ENCODE measurements around the gene PRG2.

PRG2 gene, protein sequence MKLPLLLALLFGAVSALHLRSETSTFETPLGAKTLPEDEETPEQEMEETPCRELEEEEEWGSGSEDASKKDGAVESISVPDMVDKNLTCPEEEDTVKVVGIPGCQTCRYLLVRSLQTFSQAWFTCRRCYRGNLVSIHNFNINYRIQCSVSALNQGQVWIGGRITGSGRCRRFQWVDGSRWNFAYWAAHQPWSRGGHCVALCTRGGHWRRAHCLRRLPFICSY

DNA sequence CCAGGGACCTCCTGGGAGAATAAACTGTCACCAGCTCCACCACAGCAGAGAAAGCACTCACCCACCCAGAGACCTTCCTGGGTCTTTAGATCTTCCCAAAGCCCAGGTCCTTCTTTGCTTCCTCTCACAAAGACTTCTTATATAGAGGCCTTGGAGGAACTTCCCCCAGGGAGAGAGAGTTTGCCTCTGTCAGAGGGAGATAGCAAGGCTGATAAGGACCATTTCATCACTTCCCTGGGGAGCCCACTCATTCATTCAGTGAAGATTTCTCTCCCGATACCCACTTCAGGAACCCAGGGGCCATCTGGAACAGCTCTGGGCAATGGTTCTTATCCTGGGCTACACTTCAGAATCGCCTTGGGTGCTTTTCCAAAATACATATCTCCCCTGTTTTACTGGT lies at the start of gene PRG2:
Gene PRG2, minus strand, starts transcription at position 116 of the 400 bp plus-strand sequence. CDS start 706 bp downstream, outside the sequence.
- no peak for DNase-seq

DNA sequence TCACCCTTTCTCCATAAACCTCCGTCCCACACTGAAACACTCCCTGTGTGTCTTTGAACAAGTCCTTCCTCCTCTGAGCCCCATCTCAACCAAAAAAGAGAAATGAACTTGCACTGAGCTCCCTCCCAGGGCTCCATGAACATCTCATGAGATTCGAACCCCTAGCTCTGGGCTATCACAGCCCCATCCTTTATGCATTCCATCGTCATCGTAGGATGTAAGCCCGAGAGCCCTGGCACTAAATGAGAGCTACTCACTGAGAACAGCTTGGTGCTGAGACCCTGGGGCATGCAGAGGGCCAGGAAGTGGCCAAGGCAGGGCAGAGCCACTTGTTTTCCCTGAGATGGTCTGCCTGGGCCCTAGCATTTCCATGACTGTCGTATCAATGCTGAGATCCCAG lies 49.3 kb upstream of the PRG2 start:
- no peak for DNase-seq

DNA sequence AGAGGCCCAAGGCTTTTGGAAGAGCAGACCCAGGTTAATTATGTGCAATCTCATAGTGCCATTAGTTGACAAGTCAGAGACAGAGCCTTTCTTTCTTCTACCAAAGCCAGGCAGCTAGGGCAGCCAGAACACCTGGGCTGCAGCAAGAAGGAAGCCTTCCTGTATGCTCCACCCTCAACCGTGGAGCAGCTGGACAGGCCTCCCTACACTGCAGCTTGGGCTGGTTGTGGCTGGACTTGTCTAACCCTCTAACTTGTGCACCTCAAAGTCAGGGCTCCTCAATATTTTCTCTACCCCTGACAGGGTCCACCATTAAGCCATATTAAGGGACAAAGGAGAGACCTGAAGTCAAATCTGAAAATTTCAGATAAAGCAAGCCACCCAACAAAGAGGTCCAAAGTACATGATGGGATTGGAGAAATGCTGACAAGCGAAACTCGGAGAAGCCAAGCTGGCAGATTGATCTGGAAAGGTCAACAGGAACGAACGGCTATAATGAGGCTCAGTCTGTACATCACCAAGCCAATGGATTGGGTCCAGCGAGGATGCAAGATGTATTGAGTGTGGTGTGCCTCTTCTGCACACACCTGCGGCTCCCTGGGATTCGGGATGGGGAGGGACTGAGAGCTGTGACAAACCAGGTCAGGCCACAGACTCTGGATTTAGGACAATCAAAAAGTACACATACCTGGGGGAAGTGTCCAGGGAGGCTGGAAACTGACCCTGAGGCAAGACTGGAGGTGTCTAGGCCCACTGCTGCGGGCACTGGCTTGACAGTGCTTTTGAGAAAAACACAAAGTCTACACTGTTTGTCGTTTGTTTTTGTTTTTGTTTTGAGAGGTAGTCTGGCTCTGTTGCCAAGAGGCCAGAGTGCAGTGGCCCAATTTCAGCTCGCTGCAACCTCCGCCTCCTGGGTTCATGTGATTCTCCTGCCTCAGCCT lies 48.2 kb upstream of the PRG2 start:
- peak; percentile 23 for DNase-seq

DNA sequence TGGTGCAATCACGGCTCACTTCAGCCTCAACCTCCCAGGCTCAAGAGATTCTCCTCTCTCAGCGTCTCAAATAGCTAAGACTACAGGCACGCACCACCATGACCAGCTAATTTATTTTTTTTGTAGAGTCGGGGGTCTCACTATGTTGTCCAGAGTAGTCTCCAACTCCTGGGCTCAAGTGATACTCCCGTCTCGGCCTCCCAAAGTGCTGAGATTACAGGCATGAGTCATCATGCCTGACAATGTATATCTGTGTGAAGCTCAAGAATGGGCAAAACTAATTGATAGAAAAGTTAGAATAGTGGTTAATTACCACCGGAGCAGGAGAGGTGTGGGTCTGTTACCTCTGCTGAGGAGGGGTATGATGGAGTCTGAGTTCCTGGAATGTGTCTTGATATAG lies 45.6 kb upstream of the PRG2 start:
- DNase-seq = no peak

GRCh38 chr11:57434640-57435546 lies 44.4 kb upstream of the PRG2 start:
- DNase-seq = peak; percentile 56

DNA sequence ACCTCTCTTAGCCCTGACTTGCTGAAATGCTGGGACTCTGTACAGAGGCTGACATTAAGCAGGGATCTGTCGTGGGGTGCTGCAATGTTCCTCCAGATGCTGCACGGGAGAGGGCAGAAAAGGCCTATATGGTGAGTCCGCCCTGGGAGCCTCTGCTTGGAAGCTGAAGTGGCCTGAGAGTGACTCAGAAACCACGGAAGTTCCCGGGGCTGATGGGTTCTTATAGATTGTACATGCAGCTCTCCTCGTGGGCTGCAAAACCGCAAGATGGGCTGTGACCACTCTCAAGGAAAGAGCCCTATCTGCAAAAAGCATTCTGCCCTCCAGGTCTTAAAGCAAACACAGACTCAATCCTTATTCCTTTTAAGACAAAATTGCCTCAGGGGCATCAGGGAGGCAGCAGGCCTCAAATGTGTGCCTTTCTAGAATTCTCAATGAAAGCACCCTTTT lies 42.3 kb upstream of the PRG2 start:
- no peak for DNase-seq

DNA sequence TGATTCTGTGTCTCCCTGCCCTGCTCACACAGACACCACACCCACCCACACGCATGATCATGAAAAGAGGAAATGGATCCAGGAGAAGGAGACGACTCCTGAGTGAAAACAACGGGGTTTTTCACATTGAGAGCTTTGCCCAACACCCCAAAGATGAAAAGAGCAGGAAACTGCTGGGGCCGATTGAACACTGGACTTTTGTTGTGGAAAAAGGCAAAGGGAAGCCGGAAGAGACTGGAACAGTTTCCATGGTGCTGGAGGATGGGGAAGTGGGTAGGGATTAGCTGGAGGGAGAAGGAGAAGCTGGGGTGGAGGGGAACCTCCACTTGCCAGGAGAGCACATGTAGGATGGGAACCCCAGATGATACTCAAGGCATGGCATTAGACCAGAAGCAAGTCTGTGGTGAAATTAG lies 41.7 kb upstream of the PRG2 start:
- no peak for DNase-seq

DNA sequence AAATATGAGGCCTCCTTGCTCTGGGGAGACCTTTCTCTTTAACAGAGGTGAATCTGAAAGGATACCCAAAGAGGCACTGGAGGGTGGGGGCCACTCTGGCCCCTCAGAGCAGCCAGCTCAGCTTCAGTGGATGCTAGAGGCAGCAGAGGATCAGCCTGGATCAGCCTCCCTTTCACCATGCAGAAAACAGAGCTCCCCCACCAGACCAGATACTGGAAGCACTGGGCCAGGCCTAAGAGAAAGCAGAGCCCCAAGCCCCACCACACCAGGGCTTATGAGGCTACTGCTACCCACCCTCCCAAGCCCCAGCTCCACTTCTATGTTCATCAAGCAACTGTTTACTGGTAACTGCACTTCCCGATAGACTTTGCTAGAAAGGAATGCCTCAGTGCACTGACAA lies 40.5 kb upstream of the PRG2 start:
- DNase-seq = no peak

DNA sequence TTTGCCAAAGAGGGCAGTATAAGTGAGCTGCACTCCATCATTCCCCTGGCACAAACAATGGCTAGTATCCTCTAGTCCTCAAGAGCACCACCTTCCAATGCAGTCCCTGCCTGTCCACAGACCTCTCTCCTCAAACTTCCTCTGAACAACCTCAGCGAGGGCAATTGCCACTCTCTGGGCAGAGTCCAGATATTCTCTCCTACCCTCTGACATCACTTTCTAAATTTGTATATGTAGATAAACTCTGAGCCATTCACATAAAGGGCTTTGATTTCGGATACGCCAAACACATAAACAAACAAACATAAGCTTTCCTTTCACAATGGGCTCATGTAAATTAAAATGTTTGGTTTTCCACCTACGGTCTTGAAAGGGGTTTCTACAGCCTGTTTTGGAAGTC lies 39.5 kb upstream of the PRG2 start:
- peak; percentile 25 for DNase-seq

- no peak for DNase-seq
Measured at GRCh38 chr11:57428643-57429042, 38.2 kb upstream of the PRG2 start.

DNA sequence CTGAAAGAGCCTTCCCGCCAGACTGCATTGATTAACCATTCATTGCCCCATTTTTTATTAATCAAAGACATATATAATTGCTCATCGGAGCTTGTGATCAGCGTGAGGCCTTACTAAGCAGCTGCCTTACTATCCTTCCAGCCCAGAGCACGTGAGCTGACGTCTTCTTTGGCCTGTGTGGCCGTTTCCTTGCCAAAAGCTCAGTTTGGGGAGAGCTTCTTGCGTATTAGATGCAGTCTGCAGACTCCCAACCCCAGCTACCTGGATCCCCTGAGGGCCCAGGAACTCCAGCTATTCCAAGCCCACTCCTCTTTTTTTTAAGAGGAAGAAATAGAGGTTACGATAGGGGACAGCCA lies 37.3 kb upstream of the PRG2 start:
- no peak for DNase-seq

- no peak for DNase-seq
Measured at GRCh38 chr11:57426929-57427726, 36.7 kb upstream of the PRG2 start, which contains the start of gene SLC43A3. SLC43A3 (minus strand) TSS chr11:57427121; CDS start chr11:57426172, 949 bp downstream.

- peak; percentile 57 for DNase-seq
Measured at GRCh38 chr11:57426439-57426928, 36.0 kb upstream of the PRG2 start.

GRCh38 chr11:57425565-57426438 lies 35.4 kb upstream of the PRG2 start:
- DNase-seq = peak; percentile 57

- peak; percentile 57 for DNase-seq
Measured at GRCh38 chr11:57424792-57425564, 34.5 kb upstream of the PRG2 start.

- no peak for DNase-seq
Measured at GRCh38 chr11:57424137-57424791, 33.8 kb upstream of the PRG2 start.

GRCh38 chr11:57422669-57423068 lies 32.2 kb upstream of the PRG2 start:
- DNase-seq = no peak

DNA sequence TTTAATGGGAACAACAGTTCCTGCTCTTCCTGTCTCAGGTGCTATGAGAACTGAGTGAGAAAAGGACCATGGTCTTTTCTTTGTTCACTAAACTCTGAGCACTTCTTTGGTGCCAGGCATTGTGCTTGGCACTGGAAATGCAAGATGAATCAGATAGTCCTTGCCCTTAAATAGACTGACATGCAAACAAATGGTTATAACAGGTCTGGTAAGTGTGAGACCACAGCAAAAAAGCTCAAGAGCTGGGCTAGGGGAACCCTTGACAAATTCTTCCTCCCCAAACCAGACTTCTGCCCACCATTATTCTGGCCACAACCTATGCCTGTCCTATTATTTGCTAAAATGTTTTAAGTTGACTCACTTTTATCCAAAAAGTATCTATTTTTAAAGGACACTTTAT lies 31.4 kb upstream of the PRG2 start:
- DNase-seq = no peak

DNA sequence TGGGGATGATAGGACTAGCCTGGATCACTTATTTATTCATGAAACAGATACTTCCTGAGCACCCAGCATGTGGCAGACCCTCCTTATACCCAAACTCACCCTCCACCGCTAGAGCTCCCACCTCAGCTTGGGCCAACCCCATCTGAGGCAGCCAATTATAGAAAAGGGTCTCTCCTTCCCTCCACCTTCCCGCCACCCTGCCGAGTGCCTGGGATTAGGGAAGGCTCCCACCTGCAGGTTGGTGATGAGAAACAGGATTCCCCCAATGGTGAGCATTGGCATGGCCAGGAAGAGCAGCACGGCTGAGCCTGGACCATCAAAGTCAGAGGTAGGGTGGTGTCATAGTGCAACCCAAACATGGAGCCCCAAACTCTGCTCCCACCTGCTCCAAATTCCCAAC lies 30.6 kb upstream of the PRG2 start:
- no peak for DNase-seq

- DNase-seq = no peak
Measured at GRCh38 chr11:57419146-57419545, 28.7 kb upstream of the PRG2 start.
